ENCODE data around the gene EPHB6. TPM values are rescaled to one million over a fixed set of nuclear protein-coding genes. Genes with fewer than 3 reads are reported as not detected.

The EPHB6 gene
- total RNA-seq, 2 donors from 2014 or later = 8.2 to 19.4 TPM

DNA sequence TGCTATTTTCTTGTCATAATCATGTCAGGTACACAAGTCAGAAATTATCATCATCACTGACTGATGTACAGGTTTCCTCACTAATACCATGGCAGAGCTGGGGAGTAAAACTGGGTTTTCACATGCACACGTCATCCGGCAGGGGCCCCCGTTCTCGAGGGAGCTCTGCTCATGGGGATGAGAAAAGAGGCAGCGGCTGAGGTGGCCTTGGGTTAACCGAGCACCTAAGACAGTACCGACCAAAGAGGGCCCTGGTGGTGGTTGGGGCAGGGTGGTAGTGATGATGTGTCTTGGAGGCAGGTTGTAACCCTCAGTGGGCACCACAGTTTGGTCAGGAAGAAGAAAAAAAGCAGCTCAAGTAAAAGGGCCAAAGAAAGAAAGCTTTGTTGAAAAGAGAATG is 42.8 kb downstream of the EPHB6 start:
- Histone ChIP-seq H3K4me1 (no peaks in the 10 kb centered on the region), H3K4me3 (no peak overlapping the region), H3K27me3 (no peaks in the 10 kb centered on the region), H3K36me3 (no peaks in the 10 kb centered on the region), H3K9me3 (no peaks in the 10 kb centered on the region), H3K27ac (no peak overlapping the region)
- DNase-seq (ENCODE audit: low spot score) = no peak
- TF ChIP-seq, protein P1, sequence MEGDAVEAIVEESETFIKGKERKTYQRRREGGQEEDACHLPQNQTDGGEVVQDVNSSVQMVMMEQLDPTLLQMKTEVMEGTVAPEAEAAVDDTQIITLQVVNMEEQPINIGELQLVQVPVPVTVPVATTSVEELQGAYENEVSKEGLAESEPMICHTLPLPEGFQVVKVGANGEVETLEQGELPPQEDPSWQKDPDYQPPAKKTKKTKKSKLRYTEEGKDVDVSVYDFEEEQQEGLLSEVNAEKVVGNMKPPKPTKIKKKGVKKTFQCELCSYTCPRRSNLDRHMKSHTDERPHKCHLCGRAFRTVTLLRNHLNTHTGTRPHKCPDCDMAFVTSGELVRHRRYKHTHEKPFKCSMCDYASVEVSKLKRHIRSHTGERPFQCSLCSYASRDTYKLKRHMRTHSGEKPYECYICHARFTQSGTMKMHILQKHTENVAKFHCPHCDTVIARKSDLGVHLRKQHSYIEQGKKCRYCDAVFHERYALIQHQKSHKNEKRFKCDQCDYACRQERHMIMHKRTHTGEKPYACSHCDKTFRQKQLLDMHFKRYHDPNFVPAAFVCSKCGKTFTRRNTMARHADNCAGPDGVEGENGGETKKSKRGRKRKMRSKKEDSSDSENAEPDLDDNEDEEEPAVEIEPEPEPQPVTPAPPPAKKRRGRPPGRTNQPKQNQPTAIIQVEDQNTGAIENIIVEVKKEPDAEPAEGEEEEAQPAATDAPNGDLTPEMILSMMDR (IDR thresholded peaks at IDR 0.05) = no peak

DNA sequence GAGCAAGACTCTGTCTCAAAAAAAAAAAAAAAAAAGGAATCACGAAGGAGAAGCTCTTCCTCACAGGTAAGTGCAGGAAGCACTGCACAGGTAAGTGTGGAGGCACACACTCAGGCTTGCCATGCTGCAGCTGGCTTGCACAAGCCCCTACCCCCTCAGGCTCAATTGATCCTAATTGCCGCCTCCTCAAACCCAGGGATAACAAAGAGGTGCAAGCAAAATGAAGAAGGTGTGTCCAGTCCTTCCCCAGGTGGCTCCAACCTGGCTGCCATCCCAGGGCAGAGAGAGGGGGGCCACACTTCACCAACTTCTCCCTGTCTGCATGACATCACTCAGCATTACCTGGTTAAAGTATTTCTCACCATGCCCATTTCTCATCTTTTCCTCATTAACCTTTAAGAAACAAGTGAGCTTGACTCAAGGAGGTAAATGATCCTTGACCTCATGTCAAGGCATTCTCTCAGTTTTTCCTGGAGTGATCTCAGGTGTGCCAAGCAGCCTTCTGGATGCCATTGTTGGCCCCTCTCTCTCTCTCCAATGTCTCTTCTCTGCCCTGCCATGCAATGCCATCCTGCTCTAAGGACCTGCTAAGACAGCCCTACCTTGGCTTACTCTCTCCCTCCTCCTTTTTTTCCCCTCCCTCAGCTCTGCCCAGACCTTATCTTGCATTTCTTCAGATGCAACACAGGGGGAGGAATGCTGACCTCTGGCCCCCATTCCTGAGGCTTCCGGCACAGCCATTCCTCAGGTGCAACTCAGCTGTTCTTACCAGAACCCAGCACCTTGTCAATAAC is 43.7 kb downstream of the EPHB6 start:
- no peak for DNase-seq (ENCODE audit: low spot score)
- Histone ChIP-seq H3K9me3 (no peaks in the 10 kb centered on the region), H3K27me3 (no peaks in the 10 kb centered on the region), H3K4me1 (no peaks in the 10 kb centered on the region), H3K27ac (no peak overlapping the region), H3K36me3 (no peaks in the 10 kb centered on the region), H3K4me3 (no peak overlapping the region)
- TF ChIP-seq, protein P1 (IDR thresholded peaks at IDR 0.05) = no peak

DNA sequence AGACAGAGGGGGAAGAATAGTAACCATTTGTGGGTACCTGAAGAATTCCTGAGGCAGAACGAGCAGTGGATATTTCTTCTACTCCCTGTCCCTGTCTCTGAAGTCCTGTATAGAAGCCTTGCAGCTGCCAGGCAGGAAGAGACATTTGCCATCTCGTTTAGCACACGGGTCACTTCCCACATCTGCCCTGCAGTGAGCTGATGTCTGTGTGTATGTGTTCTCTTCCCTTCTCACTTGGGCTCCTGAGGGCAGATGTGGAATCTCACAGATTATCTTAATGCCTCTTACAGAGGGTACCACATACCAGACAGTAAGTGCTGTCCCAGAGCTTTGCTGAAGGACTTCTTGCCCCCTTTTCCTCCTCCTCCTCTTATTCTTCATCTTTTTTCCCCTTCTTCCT is 44.8 kb downstream of the EPHB6 start:
- H3K9me3 ChIP-seq = peaks cover 0 to 6% of the 10 kb centered on the region in 2 donors
- DNase-seq (ENCODE audit: low spot score) = no peak
- no peak overlapping the region for H3K4me3 ChIP-seq
- H3K4me1 ChIP-seq = no peaks in the 10 kb centered on the region
- H3K36me3 ChIP-seq = no peaks in the 10 kb centered on the region
- H3K27me3 ChIP-seq = no peaks in the 10 kb centered on the region
- TF ChIP-seq, protein P1 (IDR thresholded peaks at IDR 0.05) = no peak
- no peak overlapping the region for H3K27ac ChIP-seq

DNA sequence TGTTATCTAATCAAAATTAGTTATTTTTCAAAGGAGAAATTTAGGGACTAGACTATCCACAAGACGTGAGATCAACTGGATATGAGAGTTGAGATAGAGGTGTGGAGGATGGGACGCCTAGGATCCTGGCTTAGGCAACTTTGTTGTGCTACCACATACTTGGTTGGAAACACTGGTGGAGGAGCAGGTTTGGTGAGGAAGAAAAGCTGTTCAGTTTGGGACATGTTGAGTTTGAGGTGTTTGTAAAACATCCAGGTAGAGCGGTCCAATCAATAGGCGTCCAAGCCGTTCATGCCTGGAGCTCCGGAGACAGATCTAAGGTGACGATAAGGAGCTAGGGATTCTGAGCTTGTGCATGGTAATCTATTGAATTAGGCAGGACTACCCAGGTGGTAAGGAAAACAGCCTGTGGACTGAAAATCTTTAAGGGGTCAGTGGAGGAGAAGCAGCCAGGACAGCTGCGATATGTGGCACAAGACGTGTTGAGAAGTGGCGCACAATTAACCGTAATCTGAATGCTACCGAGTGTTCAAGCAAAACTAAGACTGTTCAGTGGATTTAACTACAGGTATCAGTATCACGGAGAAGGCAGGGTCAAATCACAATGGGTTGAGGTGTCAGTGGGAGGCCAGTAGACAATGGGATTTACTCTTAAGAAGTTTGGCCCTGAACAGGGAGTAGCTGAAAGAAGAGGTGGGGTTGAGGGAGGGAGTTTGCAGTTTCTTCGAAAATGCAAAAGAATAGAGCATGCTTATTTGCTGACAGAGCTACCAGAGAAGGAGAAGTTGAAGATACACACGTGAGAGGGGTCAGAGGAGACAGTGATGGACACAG is 46.8 kb downstream of the EPHB6 start:
- DNase-seq (ENCODE audit: low spot score) = no peak
- H3K27ac ChIP-seq = no peak overlapping the region
- no peaks in the 10 kb centered on the region for H3K4me1 ChIP-seq
- peaks cover 0 to 7% of the 10 kb centered on the region in 2 donors for H3K9me3 ChIP-seq
- H3K27me3 ChIP-seq = no peaks in the 10 kb centered on the region
- TF ChIP-seq, protein P1 (IDR thresholded peaks at IDR 0.05) = no peak
- H3K4me3 ChIP-seq = no peak overlapping the region
- no peaks in the 10 kb centered on the region for H3K36me3 ChIP-seq

DNA sequence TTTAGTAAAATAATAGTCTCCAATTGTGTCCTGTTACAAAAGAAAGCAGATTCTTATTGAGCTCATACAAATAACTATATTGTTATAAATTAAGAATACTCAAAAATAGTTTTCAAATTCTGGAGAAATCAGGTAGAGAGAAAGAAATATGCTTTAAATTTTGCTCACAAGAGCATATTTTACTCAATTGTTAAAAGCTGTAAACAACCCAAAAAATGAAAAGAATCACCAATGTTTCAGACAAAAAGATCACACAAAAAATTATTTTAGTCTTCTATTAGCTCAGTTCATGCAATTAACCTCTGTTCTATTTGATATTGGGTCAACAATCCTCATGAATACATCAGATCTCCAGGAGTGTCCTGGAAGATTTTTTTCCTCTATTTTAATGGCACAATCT is 49.3 kb downstream of the EPHB6 start:
- Histone ChIP-seq H3K27ac (no peak overlapping the region), H3K4me1 (no peaks in the 10 kb centered on the region), H3K27me3 (no peaks in the 10 kb centered on the region), H3K4me3 (no peak overlapping the region), H3K36me3 (no peaks in the 10 kb centered on the region), H3K9me3 (peaks cover 0 to 7% of the 10 kb centered on the region in 2 donors)
- DNase-seq (ENCODE audit: low spot score) = no peak
- TF ChIP-seq, protein P1 (IDR thresholded peaks at IDR 0.05) = no peak

Measured in right atrium auricular region (tissue), 2 donors.